ENCODE results near the gene ANO2.

The ANO2 gene

GRCh38 chr12:5733136-5733755 is 211.8 kb downstream of the ANO2 start:
- TF ChIP-seq, protein P1, sequence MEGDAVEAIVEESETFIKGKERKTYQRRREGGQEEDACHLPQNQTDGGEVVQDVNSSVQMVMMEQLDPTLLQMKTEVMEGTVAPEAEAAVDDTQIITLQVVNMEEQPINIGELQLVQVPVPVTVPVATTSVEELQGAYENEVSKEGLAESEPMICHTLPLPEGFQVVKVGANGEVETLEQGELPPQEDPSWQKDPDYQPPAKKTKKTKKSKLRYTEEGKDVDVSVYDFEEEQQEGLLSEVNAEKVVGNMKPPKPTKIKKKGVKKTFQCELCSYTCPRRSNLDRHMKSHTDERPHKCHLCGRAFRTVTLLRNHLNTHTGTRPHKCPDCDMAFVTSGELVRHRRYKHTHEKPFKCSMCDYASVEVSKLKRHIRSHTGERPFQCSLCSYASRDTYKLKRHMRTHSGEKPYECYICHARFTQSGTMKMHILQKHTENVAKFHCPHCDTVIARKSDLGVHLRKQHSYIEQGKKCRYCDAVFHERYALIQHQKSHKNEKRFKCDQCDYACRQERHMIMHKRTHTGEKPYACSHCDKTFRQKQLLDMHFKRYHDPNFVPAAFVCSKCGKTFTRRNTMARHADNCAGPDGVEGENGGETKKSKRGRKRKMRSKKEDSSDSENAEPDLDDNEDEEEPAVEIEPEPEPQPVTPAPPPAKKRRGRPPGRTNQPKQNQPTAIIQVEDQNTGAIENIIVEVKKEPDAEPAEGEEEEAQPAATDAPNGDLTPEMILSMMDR (IDR thresholded peaks at IDR 0.05): no peak
- no peaks in the 10 kb centered on the region for H3K27me3 ChIP-seq
- no peak overlapping the region for H3K27ac ChIP-seq
- H3K4me1 ChIP-seq: no peaks in the 10 kb centered on the region
- no peak overlapping the region for H3K4me3 ChIP-seq
- no peak for DNase-seq
- intact Hi-C loops (cut with DNase I; ENCODE audit: low total_unique reads): no loop called here
- H3K9me3 ChIP-seq: no peaks in the 10 kb centered on the region
- no peaks in the 10 kb centered on the region for H3K36me3 ChIP-seq

DNA sequence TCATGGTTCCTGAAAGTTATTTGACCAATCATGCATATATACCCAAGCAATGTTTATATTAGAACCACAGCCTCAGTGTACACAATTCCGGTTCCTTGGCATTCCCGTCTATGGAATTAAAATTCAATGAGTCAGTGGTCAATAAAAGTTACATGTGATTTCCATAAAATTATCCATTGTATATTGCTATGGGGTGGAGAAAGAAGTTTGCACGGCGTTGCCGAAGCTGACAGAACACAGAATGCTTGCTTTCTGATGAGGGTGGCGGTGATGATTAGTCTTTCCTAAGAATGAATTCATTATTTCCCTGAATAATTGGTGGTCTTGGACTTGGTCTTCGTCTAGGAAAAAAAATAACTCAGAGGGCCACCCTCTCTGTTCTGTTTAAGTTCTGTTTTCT is 214.1 kb downstream of the ANO2 start:
- H3K36me3 ChIP-seq: no peaks in the 10 kb centered on the region
- no peak for DNase-seq
- TF ChIP-seq, protein P1 (IDR thresholded peaks at IDR 0.05): no peak
- H3K4me1 ChIP-seq: no peaks in the 10 kb centered on the region
- intact Hi-C loops (cut with DNase I; ENCODE audit: low total_unique reads): no loop called here
- no peak overlapping the region for H3K4me3 ChIP-seq
- H3K27ac ChIP-seq: no peak overlapping the region
- H3K9me3 ChIP-seq: no peaks in the 10 kb centered on the region
- H3K27me3 ChIP-seq: no peaks in the 10 kb centered on the region

DNA sequence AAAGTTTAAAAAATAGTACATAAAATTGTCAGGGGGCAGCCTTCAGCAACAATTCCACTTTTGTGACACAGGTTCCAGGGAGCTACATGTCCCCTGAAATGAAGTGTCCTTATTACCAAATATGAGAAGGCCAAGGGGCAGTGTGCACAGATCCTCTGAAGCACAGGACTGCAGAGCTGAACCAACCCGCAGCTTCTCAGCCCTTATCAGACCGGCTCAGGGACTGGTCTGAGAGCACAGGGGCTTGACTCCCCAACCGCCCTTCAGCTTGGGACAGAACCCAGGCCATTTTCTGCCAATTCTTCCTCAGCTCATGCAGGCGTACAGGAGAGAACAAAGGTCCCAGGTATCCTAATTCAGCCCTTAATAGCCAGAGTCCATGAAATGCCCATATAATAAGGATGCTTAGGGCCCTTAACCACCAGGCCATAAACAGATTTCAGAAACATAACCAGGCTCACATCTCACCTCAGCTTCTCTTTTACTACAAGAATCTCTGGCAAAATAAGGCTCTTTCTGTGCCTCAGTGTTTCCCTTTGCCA is 221.3 kb downstream of the ANO2 start:
- intact Hi-C loops (cut with DNase I; ENCODE audit: low total_unique reads): no loop called here
- no peak for DNase-seq
- Histone ChIP-seq H3K27me3 (no peaks in the 10 kb centered on the region), H3K36me3 (no peaks in the 10 kb centered on the region), H3K27ac (no peak overlapping the region), H3K4me1 (peaks cover 0 to 10% (median 3%) of the 10 kb centered on the region in 4 donors), H3K9me3 (no peaks in the 10 kb centered on the region), H3K4me3 (no peak overlapping the region)
- TF ChIP-seq, protein P1 (IDR thresholded peaks at IDR 0.05): no peak

DNA sequence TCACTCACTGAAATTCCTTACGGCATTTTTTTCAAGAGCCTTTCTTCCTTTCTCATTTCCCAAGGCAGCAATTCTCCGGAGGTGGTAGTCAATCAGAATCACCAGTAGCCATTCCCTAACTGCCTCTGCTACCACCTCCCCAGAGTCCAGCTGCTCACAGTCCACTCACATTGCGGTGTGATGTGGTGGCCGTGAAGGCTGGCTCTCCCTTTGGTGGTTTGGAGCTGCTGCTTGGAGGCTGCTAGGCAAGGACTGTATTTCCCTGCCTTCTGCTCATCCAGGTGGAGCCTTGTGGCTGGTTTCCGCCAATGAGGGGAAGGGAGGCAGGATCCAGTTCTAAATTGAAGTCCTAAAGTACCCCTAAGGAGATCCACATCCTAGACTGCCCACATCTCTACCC is 222.0 kb downstream of the ANO2 start:
- no peaks in the 10 kb centered on the region for H3K9me3 ChIP-seq
- no peaks in the 10 kb centered on the region for H3K27me3 ChIP-seq
- H3K27ac ChIP-seq: no peak overlapping the region
- no peak for DNase-seq
- TF ChIP-seq, protein P1 (IDR thresholded peaks at IDR 0.05): no peak
- no peak overlapping the region for H3K4me3 ChIP-seq
- H3K36me3 ChIP-seq: no peaks in the 10 kb centered on the region
- H3K4me1 ChIP-seq: peaks cover 0 to 10% (median 3%) of the 10 kb centered on the region in 4 donors
- intact Hi-C loops (cut with DNase I; ENCODE audit: low total_unique reads): no loop called here

DNA sequence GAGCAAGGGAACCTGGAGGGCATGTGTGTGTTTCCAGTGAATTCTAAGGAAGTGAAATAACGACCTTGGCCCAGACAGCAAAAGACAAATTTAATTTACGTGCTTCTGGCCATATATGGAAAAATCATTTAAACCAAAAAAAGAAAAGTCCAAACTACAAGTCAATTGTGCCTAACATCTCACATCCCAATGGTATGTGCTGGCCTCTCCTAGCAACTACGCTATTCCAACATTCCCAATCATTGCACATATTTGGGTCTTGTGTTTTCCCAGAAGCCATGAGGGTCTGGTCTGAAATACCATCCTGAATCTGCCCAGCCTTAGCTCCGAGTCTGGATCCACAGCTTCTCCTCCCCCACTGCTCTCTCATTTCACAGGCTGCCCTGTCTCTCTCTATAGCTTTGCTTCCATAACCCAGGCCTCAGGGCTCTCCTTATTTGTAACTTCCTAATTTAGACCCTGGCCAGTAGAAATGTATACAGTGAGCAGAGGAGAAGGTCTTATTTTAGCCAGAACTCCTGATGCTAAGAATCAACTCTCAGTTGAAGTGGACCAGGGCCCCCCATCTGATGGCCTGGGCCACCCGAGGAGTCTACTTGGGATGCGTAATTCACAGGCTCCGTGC is 224.6 kb downstream of the ANO2 start:
- TF ChIP-seq, protein P1 (IDR thresholded peaks at IDR 0.05): no peak
- Histone ChIP-seq H3K4me3 (no peak overlapping the region), H3K36me3 (no peaks in the 10 kb centered on the region), H3K27ac (no peak overlapping the region), H3K27me3 (no peaks in the 10 kb centered on the region), H3K9me3 (no peaks in the 10 kb centered on the region), H3K4me1 (peaks cover 0 to 23% (median 6%) of the 10 kb centered on the region in 4 donors)
- intact Hi-C loops (cut with DNase I; ENCODE audit: low total_unique reads): no loop called here
- DNase-seq: no peak
